Skeletal muscle satellite cell (primary cell): ENCODE data around the gene ZFAND5.

ENCODE experiments used
- H3K27me3 ChIP-seq: 2 replicates; pipeline ENCODE4 v1.7.0; 2013; ENCODE audit warnings: low read length; ENCODE audit not compliant: control insufficient read depth, insufficient read depth
- H3K36me3 ChIP-seq: 2 replicates; pipeline ENCODE4 v1.7.0; 2013; ENCODE audit warnings: mild to moderate bottlenecking, control low read depth, low read length; ENCODE audit not compliant: insufficient read depth
- H3K4me1 ChIP-seq: 2 replicates; pipeline ENCODE4 v1.7.0; 2013; ENCODE audit warnings: low read length; ENCODE audit not compliant: control insufficient read depth, insufficient read depth
- H3K4me2 ChIP-seq: 2 replicates; pipeline ENCODE4 v1.7.0; 2013; ENCODE audit warnings: mild to moderate bottlenecking, low read length
- H3K4me3 ChIP-seq: 2 replicates; pipeline ENCODE4 v1.7.0; 2013; ENCODE audit warnings: low read length
- H3K9ac ChIP-seq: 2 replicates; pipeline ENCODE4 v1.7.0; 2013; ENCODE audit warnings: mild to moderate bottlenecking, low read depth, low read length, moderate library complexity
- H3K9me3 ChIP-seq: replicated peaks from 2 replicates; pipeline ENCODE4 v1.7.0; 2013; ENCODE audit warnings: mild to moderate bottlenecking, control low read depth, low read length

The ZFAND5 gene

DNA sequence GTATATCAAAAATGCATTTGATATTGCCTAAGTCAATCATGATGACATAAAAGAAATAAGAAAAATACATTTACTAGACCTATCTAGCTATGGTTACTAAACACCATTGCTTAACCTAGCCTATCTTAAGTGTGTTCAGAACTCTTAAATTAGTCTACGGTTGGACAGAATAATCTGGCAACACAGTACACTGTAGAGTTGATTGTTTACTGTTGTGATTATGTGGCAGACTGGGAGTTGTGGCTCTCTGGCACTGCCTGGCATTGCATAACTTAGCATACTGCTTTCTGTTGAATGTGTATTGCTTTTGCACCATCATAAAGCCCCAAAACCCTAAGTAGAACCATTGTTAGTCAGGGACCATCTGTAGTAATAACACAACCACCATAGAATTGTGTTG is 21.2 kb upstream of the ZFAND5 start:
- H3K9me3 ChIP-seq, result no peaks in the 10 kb centered on the region
- no peaks in the 10 kb centered on the region for H3K27me3 ChIP-seq
- H3K9ac ChIP-seq, result no peak overlapping the region
- H3K4me3 ChIP-seq, result no peak overlapping the region
- H3K4me2 ChIP-seq, result no peak overlapping the region
- no peaks in the 10 kb centered on the region for H3K36me3 ChIP-seq
- H3K4me1 ChIP-seq, result peaks cover 40% of the 10 kb centered on the region

DNA sequence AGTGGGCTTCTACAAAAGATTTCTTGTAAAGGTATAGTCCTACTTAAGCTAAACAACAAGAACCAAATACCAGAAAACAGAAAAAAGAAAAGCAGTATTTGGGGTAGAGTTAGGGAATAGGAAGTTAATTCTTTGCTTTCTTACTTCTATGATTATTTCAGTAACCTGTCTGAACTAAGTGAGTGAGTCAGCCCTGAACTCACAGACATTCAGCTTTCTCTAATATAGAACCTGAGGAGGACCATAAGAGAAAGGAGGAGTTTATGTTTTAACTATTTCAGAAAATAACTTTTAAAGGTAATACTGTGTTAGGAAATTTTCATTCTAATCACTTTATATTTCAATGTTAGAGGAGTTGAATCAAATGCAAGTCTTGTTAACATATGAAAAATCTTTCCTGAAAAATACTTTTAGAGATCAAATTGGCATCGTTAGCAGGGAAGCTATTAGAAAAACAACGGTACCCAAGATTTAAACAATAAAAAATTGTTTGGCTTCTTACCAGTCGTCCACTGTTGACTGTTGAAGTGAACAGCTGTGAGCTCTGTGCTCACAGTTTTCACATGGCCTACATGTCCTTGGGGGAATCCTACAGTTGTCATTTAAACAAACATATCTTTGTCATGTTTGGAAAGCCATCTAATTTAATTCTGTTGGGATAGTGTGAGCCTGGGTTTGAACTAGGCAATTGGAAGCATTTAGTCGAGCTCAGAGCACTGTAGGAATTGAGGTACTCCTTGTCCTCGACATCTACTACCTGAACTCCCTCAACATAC is 19.9 kb upstream of the ZFAND5 start:
- peak overlapping the region; percentile 64 for H3K4me2 ChIP-seq
- H3K4me3 ChIP-seq, result peak overlapping the region; percentile 8
- no peaks in the 10 kb centered on the region for H3K27me3 ChIP-seq

DNA sequence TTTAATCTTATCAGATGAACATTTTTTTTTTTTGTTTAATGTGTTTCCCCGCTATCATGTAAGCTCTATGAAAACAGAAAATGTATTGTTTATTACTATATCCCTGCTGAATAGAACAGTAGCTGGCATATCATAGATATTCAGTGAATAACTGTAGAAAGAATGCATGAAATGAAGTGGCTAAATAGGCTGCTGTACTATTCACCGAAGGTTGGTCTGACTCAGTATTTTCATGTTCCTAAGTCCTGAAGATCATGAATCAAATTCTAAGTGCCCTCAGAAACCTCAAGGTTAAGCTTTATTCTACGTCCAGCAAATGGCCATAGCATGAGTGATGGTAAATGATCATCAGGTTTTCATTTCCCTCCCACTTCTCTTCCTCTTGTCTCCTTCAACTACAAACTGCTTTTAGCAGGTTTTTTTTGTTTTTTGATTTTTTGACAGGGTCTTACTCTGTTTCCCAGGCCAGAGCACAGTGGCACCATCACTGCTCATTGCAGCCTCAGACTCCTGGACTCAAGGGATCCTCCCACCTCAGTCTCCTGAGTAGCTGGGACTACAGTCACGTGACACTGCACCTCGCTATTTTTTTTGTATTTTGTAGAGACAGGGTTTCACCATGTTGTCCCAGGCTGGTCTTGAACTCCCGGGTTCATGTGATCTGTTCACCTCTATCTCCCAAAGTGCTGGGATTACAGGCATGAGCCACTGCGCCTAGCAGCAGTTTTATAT is 19.1 kb upstream of the ZFAND5 start:
- Histone ChIP-seq H3K27me3 (no peaks in the 10 kb centered on the region), H3K36me3 (no peaks in the 10 kb centered on the region), H3K4me2 (peak overlapping the region; percentile 64), H3K4me3 (peak overlapping the region; percentile 8), H3K9ac (peak overlapping the region; percentile 77), H3K4me1 (peaks cover 40% of the 10 kb centered on the region), H3K9me3 (no peaks in the 10 kb centered on the region)

More for the DNA sequence above, 19.9 kb upstream of the ZFAND5 start:
- Histone ChIP-seq H3K9me3 (no peaks in the 10 kb centered on the region), H3K4me1 (peaks cover 40% of the 10 kb centered on the region), H3K9ac (peak overlapping the region; percentile 77), H3K36me3 (no peaks in the 10 kb centered on the region)

GRCh38 chr9:72382405-72382804 is 17.4 kb upstream of the ZFAND5 start:
- no peak overlapping the region for H3K4me3 ChIP-seq
- H3K4me2 ChIP-seq, result peak overlapping the region; percentile 19
- no peaks in the 10 kb centered on the region for H3K27me3 ChIP-seq
- peak overlapping the region; percentile 20 for H3K9ac ChIP-seq
- no peaks in the 10 kb centered on the region for H3K36me3 ChIP-seq
- H3K9me3 ChIP-seq, result no peaks in the 10 kb centered on the region
- peaks cover 33% of the 10 kb centered on the region for H3K4me1 ChIP-seq

GRCh38 chr9:72377041-72377440 is 12.0 kb upstream of the ZFAND5 start:
- Histone ChIP-seq H3K9me3 (no peaks in the 10 kb centered on the region), H3K4me2 (no peak overlapping the region), H3K36me3 (no peaks in the 10 kb centered on the region), H3K4me1 (peaks cover 3% of the 10 kb centered on the region), H3K27me3 (no peaks in the 10 kb centered on the region), H3K4me3 (no peak overlapping the region), H3K9ac (no peak overlapping the region)

DNA sequence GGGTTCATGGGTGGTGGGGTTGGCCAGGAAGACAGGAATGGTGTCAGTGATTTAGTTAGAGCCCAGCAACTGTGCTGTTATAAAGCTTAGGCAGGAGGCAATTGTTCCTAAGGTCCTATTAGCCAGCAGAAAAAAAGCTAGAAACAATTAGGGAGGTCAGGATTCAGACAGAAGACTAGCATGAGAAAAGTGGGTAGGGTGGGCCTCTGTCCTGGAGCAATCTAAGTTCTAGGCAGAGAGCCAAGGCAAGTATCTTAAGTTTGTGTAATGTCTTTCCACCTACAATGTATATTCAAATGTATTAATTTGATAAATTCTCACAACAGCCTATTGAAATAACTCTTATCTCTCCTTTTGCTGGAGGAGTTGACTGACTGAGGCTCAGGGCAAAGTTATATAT is 6.1 kb upstream of the ZFAND5 start:
- H3K4me1 ChIP-seq, result no peaks in the 10 kb centered on the region
- H3K4me3 ChIP-seq, result no peak overlapping the region
- no peaks in the 10 kb centered on the region for H3K36me3 ChIP-seq
- no peaks in the 10 kb centered on the region for H3K9me3 ChIP-seq
- H3K4me2 ChIP-seq, result no peak overlapping the region
- no peak overlapping the region for H3K9ac ChIP-seq
- H3K27me3 ChIP-seq, result no peaks in the 10 kb centered on the region

DNA sequence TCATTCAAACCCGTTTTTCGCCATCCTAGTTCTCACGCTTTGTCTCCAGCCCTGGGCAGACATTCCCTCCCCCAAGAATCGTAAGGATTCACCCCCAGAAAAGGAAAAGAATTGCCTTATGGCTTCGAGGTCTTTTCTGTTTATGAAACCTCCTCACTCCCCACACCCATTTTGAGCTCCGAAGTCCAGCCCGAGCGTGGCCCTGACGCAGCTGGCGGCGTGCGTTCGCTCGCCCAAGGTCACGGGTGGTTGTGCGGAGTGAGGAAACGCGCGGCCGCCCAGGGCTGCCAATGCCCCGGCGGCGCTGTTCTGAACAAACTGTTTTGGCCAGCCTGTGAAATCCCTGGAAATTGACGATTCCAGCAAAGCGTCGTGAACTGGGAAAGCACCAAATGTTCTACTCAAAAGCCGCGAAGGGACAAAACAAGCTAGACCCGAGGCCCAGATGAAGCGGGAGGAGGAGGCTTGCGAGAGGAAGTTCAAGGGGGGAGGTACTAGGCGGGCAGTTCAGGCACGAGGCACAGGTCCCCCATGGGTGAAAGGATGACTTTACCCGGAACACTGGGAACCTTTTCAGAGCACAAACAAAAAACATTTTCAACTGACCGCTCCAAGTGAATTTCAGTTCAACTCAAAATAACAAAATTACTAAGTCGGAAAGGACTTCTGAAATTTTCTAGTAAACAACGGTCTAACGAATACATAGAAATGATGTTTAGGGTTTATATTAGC is 683 bp upstream of the ZFAND5 start:
- Histone ChIP-seq H3K36me3 (peaks cover 20% of the 10 kb centered on the region), H3K9me3 (no peaks in the 10 kb centered on the region), H3K4me1 (peaks cover 13% of the 10 kb centered on the region), H3K27me3 (no peaks in the 10 kb centered on the region), H3K4me3 (peak overlapping the region; percentile 69), H3K4me2 (peak overlapping the region; percentile 88), H3K9ac (peak overlapping the region; percentile 96)

GRCh38 chr9:72363908-72364678 is 915 bp downstream of the ZFAND5 start:
- Histone ChIP-seq H3K4me1 (peaks cover 28% of the 10 kb centered on the region), H3K9me3 (no peaks in the 10 kb centered on the region), H3K36me3 (peaks cover 36% of the 10 kb centered on the region), H3K4me3 (peak overlapping the region; percentile 94), H3K4me2 (peak overlapping the region; percentile 92), H3K27me3 (no peaks in the 10 kb centered on the region), H3K9ac (peak overlapping the region; percentile 100)

DNA sequence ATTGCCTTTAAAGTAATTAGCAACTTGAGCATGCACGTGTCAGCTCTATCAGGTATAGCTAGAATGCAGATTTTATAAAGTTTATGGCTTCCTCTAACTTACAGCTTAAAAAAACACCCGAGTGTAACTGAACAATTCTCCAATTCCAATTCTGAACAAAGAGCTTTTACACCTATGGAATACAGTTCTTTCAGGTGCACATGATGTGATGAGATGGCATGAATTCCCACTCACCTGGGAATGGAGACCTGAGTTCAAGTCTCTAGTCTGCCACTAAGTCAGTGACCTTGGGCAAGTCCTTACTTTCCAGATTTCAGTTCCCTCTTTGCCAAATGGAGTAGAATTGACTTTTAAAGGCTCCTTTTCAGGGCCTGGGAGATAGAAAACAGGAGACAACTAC is 1.8 kb downstream of the ZFAND5 start:
- H3K4me3 ChIP-seq, result peak overlapping the region; percentile 94
- H3K9ac ChIP-seq, result peak overlapping the region; percentile 100
- H3K4me1 ChIP-seq, result peaks cover 37% of the 10 kb centered on the region
- H3K36me3 ChIP-seq, result peaks cover 44% of the 10 kb centered on the region
- H3K9me3 ChIP-seq, result no peaks in the 10 kb centered on the region
- no peaks in the 10 kb centered on the region for H3K27me3 ChIP-seq
- H3K4me2 ChIP-seq, result peak overlapping the region; percentile 92

DNA sequence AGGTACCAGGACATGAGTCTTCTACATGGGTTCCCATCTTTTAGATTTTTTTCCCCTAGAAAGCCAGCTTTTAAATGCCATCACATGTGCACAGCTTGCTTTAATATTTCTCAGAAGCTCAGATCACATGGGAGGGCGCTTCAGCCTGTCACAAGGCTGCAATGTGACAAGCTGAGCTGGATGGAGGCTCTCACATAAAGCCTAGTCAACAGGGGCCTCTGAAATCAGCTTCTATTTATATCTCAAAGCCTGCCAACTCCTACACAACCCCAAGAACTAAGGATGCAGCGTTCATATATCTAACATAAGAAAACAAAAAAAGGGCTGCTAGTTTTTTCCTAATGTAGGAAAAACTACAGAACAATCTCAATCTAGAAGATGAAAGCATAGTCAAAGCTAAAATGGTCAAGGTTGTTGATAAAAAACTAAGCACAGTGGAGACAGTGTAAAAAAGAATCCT is 2.3 kb downstream of the ZFAND5 start:
- H3K9ac ChIP-seq, result peak overlapping the region; percentile 100
- peaks cover 49% of the 10 kb centered on the region for H3K36me3 ChIP-seq
- H3K4me3 ChIP-seq, result peak overlapping the region; percentile 94
- H3K4me1 ChIP-seq, result peaks cover 42% of the 10 kb centered on the region
- H3K9me3 ChIP-seq, result no peaks in the 10 kb centered on the region
- H3K4me2 ChIP-seq, result peak overlapping the region; percentile 92
- H3K27me3 ChIP-seq, result no peaks in the 10 kb centered on the region

GRCh38 chr9:72362118-72362531 is 2.9 kb downstream of the ZFAND5 start:
- H3K9ac ChIP-seq, result peak overlapping the region; percentile 100
- H3K4me1 ChIP-seq, result peaks cover 44% of the 10 kb centered on the region
- H3K4me2 ChIP-seq, result peak overlapping the region; percentile 92
- H3K9me3 ChIP-seq, result no peaks in the 10 kb centered on the region
- peak overlapping the region; percentile 94 for H3K4me3 ChIP-seq
- peaks cover 55% of the 10 kb centered on the region for H3K36me3 ChIP-seq
- H3K27me3 ChIP-seq, result no peaks in the 10 kb centered on the region
